ENCODE measurements around the gene CENPO.
"Not testable (repeated sequence)": the region's sequence is repeated elsewhere in the genome, so short reads cannot be mapped to it uniquely, and the experiment has no call there.

Gene CENPO

DNA sequence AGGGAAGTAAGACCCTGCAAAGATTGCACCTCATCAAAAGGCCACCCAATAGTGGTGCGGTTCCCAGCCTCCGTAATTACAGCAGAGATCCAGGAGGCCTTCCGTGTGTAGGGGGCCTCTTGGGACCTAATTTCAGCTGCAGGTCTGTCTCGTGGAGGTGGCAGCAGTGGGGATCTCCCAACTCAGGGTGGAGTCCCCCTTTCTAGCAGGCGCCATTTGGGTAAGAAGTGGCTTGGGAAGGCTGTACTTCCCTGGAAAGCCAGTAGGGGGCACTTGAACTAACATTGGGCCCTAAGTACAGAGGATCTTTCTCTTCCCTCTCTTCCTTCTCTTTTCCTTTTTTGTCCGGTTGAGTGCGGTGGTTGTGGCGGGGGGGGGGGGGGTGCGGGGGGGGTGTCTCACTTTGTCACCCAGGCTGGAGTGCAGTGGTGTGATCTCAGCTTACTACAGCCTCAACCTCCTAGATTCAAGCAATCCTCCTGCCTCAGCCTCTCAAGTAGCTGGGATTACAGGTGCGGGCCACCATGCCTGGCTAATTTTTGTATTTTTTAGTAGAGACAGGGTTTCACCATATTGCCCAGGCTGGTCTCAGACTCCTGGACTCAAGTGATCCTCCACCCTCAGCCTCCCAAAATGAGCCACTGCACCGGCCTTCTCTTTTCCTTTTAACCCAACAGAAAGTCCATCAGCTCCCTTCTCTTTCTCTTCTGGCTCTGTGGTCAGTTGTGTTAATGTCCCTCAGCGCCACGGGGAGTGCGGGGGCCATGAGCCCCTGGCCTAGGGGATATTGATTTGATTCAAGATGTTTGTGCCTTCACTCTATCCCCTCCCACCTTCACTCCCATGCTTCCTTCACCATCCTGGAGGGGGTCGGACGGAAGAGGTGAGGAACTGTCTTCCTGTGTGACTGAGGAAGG is 32.0 kb downstream of the CENPO start:
- DNase-seq, result peak; percentile 60

DNA sequence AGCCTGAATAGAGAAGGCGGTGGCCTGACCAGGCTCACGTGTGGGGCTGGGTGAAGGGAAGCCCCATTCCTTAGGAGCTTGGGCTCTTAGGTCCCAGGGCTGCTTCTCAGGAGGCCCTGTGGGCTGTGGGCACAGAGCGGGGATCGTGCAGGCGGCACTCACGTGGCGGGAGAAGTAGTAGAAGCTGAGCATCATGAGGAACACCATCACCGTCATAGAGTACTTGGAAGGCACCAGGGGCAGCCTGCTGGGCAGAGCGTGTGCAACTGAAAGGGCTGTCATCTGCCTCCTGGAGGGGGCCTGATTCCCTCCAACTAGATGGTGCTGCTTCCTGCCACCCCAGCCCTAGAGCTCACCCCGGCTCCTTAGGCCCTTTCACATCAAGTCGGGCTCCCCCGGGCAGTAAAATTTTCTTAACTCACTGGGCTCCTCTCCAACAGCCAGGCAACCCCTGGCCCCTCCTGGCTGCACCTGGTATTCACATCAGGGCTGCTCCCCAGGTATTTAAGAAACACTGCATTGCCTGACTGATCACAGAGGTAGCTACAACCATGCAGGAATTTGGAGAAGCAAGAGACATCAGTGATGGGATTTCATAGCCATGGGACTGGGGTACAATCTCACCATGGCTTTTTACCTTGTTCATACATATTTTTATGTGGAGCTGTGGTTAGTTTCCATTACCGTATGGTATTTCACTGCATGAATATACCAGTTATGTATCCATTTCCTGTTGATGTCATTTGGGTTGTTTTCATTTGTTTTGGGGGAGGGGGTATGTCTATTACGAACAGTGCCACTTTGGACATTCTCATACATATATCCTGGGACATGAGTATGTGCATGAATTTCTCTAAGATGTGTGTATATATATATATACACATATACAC is 32.9 kb downstream of the CENPO start:
- no peak for DNase-seq

DNA sequence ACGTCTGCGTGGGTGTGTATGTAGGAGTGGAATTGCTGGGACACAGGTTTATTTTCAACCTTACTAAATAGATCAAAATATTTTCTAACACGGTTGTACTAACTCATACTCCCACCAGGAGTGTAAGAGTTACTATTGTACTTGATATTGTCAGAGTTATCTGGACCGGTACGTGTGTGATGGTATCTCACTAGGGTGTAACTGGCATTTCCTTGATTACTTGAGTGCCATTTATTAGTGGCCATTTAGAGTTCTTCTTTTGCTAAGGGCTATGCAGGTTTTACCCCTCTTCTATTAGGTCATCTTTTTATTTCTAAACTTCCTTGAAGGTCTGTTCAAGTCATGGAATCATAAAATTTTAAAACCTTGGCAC is 33.5 kb downstream of the CENPO start:
- no peak for DNase-seq

DNA sequence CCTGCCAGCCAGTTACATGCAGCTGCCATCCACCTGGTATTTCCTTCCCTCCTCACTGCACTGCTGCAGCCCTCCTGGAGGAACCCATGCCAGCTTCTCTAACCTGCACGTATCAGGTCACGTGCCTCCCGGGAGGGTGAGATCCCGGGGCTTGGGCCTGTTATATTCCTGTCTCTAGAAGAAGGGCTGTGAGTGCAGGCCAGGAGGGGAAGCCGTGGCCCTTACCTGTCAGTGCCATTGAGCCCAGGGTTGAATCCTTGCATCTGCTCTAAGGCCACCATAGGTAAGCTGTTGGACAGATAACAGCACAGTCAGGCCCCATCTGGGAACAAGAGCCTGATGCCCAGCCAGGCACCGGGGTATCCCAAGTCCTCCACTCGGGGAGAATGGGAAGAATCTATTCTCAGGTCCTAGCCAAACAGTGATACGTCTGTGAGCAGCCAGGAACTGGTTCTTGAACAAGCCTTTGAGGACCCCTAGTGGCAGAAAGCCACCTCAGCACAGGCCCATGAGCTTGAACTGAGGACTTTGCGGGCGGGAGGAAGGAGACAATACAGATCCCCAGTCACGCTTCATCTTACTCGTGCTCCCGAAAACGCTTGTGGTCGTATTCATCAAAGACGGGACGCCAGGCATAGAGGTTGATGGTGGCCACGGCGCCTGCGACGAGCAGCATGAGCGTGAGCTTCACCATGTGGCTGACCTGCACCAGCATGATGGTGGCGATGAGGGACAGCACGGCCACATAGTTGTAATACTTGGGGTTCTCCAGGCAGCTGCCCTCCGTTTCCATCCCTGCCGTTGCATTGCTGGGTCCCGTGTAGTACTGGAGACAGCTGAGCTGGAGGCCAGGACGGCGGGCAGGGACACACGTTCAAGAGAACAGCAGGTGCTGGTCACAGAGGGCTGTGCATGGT is 34.4 kb downstream of the CENPO start:
- peak; percentile 92 for DNase-seq

DNA sequence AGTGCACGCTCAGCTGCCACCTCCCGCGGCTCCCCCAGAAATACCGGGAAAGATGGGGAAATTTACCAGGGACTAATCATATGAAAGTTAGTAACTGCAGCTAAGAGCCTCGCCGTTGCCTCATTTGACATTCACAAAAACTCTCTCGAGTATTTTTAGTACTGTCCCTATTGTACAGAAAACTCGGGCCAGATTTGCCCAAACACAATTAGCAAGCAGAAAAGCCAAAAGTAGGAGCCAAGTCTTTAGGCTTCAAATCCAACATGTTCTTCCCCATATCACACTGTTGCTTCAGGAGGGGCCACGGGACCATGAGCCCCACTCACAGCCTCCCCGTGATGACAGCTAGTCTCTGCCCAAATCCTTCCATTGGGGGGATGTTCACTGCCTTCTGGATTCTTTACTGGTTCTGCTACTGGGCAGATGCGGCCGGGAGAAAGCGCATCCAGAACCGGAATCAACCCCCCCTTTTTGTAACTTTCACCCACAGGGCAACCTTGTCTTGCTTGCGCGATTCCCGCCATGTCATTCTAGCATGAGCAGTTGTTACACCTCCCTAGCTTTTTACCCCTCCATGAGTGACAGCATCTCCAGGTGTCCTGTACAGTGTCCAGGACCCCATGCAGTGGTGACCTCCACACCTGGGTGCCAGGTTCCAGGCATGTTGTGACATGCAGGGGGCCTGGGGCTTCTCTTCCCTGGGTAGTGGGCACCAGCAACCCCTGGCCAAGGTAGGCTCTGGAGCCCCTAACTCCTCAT is 35.2 kb downstream of the CENPO start:
- DNase-seq, result no peak

DNA sequence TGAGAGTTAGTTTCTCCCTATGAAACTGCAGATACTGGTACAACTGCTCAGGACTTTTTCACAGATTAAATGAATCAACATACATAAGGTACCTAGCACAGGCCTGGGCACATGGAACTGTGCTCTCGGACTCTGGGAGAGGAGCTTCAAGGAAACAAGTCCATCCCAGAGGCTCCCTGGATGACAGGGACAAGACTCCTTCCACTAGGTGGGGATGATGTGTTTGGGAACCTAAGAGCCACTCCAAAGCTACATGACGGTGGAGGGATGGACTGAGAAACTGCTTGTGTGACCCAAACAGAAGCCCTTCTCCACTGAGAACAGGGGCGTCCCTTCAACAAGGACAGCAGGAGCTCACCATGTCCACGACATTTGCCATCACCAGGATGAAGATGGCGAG is 37.1 kb downstream of the CENPO start:
- DNase-seq, result peak; percentile 39

DNA sequence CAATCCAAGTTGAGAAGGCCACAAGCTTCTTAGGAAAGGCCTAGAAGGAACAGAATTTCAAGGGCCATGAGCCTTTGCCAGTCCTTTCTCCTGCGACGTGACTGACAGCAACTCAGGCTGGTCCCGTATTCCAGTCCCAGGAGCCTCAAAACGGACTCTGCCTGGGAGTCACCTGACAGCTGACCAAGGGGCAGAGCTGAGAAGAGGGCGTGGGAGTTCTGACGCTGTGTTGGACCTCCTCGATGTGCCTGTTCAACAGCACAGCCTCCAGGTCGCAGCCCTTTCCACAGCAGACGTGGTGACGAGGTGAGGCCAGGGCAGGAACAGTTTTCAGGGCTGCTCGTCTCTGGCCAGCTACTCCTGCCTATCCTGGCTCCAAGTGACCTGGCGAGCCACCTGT is 37.6 kb downstream of the CENPO start:
- no peak for DNase-seq

DNA sequence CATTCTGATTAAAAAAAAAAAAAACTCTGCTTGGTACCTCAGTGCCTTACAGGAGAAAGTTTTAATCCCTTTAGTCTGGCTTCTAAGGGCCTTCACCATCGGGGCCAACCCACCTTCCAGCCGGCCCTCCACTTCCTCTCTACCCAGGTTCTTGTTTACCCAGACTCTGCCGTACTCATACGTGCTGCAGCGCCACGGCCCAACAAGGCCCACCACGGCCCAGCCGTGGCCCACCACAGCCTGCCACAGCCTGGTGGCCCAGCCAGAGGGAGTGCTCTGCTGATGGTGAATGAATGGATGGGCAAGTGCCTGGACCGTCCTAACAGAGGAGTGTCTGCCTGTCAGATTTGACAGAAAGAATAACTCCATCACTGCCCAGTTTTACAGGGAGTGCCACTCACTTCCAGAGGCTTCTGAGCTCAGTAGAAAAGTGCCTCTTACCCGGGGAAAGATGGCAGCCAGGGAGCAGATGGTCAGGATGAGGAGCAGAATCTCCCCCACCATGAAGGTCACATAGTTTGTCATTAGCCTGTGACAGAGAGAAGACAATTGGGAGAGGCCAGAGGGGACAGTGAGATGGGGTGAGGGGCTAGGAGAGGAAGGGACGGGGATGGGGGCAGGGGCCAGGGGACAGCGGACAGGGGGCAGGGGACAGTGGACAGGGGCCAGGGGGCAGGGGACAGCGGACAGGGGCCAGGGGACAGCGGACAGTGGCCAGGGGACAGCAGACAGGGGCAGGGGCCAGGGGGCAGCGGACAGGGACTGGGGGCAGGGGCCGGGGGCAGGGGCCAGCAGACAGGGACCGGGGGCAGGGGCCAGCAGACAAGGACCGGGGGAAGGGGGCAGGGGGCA is 38.2 kb downstream of the CENPO start:
- DNase-seq, result peak; percentile 41

DNA sequence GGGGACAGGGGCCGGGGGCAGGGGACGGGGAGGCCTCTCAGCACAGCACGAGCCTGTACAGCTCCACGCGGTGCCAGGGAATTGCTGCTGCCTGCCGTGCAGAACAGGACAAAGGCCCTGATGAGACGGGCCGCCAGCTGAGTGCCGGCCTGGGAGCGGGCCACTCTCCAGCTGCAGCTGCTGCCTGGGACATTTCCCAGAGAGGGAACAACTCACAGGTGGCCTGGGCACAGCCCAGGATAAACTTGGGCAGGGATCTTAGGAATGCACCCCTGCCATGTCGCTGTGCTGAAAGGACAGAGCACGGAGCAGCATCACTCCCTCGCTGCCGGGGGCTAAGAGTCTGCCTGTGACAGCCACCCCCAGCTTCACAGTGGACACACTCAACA is 38.8 kb downstream of the CENPO start:
- no peak for DNase-seq

DNA sequence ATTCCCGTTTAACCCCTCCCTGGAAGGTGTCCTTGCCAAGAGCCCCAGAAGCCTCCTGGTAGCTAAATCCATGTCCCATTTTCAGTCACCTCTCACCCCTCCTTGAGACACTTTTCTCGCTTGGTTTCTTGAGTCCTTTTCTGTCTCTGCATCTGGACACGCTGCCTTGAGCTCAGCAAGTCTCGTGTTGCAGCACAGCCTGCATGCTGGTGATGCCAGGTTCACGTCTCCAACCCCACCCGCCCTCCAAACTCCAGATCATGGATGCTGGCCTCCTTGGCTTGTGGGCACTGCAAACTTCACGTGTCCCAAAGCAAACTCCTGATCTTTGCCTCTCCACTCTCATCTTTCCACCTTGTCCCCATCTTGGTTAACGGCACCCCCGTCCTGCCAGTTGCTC is 39.3 kb downstream of the CENPO start:
- DNase-seq, result no peak

DNA sequence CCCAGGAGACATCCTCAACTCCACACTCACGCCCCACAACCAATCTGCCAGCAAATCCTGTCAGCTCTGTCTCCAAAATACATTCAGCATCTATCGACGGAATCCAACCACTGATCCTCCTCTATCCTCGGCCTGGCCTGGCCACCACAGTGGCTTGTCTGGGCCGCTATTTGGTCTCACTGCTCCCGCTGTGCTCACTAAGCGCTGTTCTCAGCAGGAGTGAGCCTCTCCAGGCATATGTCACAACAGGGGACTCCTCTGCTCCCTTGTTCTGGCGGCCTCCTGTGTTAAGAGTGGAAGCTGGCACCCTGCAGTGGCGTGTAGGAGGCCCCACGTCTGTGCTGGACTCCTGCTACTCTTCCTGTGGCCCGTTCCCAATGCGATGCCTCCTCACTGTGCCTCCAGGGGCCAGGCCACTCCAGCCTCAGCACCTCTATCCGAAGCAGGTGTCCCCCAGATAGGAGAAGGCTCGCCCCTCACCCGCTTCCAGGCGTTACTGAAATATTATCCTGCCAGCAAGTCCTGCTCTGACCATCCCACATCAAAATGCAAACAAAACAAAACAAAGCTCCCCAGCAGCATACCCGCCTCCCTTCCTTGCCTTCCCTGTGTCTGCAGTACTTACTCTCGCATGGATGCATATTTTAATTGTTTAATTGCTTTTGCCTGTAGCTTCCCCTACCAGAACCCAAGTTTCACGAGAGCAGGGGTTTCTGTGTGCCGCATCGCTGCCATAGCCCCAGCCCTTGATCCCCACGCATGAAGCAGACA is 39.9 kb downstream of the CENPO start:
- no peak for DNase-seq

DNA sequence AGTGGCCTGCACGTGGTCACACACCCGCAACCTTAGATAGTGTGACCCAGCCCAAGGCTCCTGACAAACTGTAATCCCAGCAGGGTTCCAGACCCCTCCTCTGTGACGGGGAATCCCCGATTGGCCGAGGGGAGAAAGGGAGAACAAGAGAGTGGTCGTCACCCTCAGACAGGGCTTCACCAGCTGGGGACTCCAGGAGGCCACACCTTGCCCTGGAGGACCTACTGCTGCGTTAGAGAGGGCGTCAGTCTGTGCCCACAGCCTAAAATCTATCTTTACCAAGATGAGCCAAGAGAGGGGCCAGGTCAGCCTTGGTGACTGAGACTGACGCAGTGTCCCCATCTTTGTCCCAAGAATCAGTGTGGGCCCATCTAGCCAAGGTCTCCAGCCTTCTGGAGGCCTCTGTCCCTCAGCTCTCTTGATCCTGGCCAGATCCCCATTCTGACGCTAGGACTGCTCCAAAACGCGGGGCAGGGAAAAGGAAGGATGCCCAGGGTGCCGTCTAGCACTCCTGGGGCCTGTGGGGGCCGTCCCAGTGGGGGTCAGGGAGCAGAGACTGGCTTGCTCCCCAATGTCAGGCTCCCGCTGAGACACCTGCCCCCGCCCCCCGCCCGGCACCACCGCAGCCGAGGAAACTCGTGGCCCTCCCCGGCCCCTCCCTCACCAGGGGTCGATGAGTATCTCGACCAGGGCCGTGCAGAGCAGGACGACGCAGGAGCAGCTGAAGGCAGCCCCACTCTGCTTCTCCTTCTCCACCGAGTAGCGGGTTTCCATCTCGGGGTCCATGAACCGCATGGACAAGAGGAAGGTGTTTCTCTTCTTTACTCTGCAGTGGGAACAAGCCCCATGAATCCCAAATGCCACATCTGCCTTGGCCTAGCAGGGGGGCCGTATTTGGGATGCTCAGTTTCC is 40.9 kb downstream of the CENPO start:
- DNase-seq, result no peak

DNA sequence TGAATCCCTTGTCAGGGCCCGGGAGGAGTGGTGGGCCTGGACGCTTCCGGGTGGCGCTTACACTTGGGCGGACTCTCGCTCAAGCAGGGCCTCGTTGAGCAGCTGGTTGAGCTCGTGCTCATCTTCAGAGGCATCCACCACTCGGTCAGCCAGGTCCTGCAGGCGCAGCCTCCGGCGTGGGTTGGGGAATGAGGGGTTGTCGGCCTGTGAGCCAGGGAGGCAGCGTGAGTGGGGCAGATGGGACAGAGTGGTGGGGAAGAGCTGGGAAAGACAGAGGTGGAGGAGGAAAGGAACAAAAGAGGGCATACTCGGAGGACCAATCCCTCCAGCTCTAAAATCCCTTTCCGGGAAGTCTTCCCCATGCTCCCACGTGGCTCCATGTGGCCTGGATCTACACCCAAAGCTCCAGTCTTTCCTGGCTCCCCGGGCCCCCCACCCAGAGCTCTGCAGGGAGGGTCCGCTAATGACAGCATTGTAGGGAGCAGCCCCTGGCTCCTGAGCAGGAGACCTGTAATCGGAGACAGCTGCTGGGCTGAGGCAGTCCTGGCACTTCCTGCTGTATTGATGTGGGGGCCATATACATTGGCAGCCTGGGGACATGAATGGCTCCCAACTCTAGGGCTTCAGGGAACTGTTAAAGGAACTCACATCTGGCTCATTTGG is 41.6 kb downstream of the CENPO start:
- DNase-seq, result no peak

DNA sequence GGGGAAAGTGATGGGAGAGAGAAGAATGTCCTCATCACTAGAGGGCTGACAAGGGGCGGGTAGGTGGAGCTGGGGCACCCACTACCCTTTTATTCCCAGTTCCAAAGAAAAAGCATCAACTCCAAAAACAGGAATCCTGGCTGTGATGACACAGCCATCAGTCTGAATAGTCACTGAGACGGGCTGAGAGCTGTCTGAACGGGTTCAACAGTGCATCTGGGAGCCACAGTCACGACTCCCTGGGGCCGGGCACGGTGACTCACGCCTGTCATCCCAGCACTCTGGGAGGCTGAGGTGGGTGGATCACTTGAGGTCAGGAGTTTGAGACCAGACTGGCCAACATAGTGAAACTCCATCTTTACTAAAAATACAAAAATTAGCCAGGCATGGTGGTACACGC is 42.2 kb downstream of the CENPO start:
- not testable (repeated sequence) for DNase-seq

DNA sequence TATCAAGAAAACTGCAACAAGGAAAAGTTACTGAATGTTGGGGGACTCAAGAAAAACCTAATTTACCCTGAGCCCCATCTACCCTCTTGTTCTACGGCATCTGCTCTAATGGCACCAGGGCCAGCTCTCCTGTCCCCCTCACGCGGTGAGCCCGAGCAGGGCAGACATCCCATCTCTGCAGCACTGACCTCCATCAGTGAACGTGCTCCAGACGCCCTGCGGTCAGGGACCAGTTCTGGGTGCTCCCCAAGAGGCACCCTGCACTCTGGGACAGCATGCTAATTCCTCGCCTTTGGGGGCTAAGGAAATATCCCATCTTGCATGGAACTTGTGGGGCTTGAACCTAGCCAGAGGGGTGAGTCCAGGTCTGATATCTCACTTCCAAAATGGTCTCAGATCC is 43.0 kb downstream of the CENPO start:
- DNase-seq, result no peak

DNA sequence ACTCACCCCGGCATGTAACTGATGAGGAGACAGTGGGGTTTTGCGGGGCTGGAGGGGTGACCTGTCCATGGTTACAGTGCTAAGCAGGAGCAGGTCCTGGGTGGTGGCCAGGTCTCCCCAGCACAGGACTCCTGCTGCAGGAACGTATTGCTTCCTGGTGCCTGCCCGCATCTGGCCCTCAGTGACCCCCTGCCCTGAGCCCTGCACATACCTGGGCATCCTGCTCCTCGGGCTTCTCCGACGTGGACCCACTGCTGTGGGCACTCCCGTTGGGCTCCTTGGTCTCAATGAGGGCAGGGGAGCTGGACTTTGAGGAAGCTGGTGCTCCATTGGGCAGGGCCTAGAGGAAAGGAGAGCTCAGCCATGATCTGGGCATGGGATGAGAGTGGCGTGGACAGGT is 43.5 kb downstream of the CENPO start:
- DNase-seq, result no peak

DNA sequence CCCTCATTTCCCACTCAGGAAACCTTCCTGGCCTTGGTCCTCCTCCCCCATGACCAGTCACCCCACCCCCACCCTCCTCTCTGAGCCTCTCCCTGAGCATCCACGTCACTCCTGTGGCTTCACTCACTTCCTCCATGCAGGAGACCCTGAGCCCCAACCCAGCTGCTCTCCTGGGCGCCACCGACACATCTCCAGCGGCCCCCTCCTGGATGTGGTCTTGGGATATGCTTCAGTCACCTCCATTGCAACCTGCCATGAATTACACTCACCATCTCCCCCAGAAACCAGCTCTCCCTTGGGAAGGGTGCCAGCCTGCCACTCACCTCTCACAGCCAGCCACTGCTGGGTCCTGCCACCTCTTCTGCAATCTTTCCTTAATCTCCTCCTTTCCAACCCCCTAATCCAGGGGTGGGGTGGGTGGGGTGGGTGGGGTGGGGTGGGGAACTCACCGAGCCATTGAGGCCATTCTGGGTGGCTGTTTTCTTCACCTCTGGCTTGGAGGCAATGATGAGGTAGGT is 44.8 kb downstream of the CENPO start:
- DNase-seq, result no peak

DNA sequence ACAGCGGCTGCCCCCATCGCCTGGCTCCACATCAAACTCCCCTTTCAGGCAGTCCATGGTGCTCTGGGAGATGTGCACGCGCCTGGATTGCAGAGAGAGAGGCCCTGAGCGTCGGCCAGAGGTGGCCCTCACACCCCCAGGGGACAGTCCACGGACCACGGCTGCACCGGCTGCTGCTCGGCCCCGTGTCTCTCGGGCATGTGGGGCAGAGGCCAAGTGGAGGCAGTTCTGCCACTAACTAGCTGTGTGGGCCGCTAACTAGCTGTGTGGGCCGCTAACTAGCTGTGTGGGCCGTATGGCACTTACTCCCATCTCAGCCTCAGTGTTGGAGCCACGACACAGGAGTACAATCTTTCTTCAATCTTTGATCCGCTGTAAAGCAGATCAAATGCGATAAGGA is 45.3 kb downstream of the CENPO start:
- DNase-seq, result no peak
